Fibroblast of skin of right quadriceps (primary cell): ENCODE data around the gene STK32B.

Experiments used
- DNase-seq: peaks from one replicate; pipeline ENCODE4 v3.0.0-alpha.2; 2013

STK32B gene

DNA sequence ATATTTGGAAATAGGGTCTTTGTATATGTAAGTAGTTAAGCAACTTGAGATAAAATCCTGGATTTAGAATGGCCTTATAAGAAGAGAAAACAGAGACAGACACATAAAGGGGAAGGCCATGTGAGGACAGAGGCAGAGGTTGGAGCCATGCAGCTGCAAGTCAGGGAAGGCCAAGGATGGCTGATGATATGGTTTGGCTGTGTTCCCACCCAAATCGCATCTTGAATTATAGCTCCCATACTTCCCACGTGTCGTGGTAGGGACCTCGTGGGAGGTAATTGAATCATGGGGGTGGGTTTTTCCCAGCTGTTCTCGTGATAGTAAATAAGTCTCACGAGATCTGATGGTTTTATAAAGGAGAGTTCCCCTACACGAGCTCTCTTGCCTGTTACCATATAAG is 76.3 kb downstream of the STK32B start:
- peak; percentile 47 for DNase-seq

- no peak for DNase-seq
Measured at GRCh38 chr4:5128569-5128968, 77.3 kb downstream of the STK32B start.

DNA sequence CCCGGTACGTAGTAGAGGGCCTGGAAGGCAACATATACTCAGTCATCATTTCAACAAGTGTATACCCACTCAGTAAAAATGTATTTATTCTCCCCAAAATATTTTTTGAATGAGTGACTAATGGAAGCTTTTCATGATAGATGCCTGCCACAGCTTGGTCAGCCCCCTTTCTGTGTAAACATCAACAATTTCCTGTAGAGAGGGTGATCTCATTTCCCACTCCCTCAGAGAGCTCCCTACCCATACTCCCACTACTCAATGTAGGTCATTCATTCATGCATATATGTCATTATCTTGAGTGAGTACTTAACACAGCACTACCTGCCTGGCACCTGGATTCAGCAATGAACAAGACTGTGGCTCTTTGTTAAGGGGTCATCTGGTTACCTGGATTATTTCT is 81.9 kb downstream of the STK32B start:
- no peak for DNase-seq

DNA sequence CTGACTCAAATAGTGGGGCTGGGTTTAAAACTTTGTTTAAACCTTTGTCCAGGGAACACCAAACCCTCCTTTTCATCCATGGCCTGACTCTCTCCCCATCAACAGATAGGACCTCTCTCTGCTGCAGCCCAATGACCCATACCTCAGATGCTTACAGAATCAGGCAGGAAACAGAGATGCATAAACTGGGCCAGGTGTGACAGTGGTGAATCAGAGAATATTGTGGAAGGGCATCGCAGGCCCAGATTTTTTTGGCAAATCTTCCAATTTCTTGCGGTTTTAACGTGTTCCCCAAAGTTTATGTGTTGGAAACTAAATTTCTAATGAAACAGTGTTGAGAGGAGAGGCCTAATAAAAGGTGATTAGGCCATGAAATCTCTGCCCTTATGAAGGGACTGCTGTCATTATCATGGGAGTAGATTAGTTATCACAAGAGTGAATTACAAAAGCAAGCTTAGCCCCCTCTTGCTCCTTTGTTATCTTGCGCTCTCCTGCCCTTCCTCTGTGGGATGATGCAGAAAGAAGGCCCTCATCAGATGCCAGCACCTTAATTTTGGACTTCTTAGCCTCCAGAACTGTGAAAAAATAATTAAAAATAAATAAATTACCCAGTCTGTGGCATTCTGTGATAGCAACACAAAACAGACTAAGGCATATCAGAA is 82.8 kb downstream of the STK32B start:
- no peak for DNase-seq

GRCh38 chr4:5134620-5135019 is 83.3 kb downstream of the STK32B start:
- DNase-seq, result no peak

GRCh38 chr4:5137226-5137625 is 85.9 kb downstream of the STK32B start:
- no peak for DNase-seq

GRCh38 chr4:5137927-5138326 is 86.6 kb downstream of the STK32B start:
- DNase-seq, result peak; percentile 41

DNA sequence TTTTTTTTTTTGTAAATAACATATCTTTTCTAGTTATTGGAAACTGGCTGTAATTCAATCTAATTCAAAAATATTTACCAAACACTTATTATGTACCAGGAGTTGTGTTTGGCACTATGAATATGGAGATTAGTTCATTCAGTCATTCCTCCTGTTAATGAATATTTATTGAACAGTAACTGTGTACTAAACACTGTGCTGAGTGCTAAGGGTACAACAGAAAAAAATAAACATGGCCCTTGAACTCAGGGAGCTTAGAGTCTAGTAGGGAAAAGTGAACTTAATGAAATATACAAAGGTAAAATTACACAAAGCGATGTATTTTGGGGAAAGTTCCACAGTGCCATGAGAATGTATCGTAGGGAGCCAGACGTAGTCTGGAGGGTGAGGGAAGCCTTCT is 87.1 kb downstream of the STK32B start:
- no peak for DNase-seq

- no peak for DNase-seq
Measured at GRCh38 chr4:5139141-5139540, 87.9 kb downstream of the STK32B start.

DNA sequence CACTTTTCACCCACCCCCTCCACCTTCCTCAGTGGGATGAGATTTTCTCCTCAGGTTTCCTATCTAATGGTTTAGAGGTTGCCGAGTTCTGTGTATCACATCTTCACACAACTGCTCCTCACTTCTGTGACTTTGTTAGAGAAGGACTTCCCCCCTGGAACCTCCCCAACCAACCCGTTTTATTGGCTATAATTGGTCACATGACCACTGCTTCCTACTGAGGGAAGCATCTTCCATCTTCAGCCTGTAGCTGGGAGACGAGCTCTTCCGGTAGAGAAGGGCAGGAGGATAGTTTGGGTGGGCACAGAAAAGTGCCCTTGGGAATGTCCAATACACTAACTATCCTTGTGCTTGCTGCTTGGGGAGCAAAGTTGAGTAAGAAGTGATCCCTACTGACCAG is 90.5 kb downstream of the STK32B start:
- DNase-seq, result no peak

- DNase-seq, result peak; percentile 39
Measured at GRCh38 chr4:5142726-5143125, 91.4 kb downstream of the STK32B start.

DNA sequence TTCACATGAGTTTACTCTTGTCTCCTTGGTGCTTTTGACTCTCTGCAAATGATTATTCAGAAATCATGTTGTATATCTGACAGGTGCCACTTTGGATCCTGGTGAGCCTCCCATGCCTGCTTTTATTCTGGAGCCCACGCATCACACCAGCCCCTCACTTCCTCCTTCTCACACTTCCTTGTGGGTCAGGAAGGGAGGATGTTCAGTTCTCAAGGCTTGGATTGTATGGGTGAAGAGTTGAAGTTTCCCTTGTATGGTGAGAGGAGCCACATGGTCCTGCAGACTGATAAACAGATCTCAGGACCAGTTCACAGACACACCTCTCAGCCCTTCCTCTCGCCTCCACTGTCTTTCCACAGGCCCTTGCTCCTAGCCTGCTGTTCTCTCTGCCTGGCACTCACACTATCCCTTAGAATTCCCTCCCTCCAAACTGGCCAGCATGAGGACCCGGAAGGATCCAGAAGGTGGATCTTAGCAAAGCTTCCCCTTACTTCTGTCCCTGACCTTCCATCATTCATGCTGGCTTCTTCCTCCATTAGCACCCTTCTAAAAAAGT is 92.1 kb downstream of the STK32B start:
- no peak for DNase-seq

- DNase-seq, result no peak
Measured at GRCh38 chr4:5143940-5144339, 92.7 kb downstream of the STK32B start.

DNA sequence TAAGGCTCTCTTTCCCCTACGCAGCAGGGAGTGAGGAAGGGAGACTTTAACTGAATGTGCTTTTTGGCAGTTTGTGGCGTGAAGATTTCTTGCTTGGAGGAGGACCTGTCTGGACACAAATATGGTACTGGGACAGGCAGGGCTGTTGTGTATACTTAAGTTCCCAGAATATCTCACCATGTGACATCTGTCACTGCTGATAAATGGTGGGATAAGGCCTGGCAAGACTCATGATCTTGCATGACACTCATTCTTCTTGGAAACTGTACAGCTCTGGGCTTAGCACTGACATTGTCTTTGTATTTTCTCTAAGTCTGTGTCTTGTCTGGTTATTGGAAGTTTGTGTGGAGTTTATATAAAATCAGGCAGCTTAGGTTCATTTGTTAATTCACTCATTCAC is 93.1 kb downstream of the STK32B start:
- DNase-seq, result no peak

DNA sequence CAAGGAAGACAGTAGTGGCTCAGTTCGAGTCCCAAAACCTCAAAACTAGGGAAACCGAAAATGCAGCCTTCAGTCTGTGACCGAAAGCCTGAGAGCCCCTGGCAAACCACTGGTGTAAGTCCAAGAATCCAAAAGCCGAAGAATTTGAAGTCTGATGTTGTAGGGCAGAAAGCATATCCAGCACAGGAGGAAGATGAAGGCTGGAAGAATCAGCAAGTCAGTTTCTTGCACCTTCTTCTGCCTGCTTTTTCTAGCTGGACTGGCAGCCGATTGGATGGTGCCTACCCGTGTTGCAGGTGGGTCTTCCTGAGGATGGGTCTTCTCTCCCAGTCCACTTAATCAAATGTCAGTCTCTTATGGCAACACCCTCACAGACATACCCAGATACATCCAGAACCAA is 95.0 kb downstream of the STK32B start:
- DNase-seq, result no peak

DNA sequence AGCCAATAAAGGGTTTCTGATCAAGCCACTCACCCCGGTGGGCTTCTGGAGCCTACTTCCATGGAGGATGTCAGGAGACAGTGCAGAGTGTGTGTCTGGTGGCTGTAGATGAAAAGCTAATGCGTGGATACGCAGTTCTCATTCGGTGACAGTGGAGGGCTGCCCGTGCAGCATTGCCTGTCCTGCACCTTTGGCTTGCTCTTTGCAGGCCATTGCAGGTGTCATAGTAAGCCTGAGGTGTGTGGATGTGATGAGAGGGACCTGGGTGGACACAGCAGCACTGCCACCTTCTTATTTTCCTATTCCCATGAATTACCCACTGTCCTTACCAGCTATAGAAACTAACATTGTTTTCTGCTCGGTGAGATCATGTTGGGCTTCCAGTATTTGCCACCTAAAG is 101.2 kb downstream of the STK32B start:
- no peak for DNase-seq

GRCh38 chr4:5156682-5157081 is 105.4 kb downstream of the STK32B start:
- peak; percentile 62 for DNase-seq

GRCh38 chr4:5157791-5158770 is 106.8 kb downstream of the STK32B start:
- DNase-seq, result peak; percentile 30

- DNase-seq, result no peak
Measured at GRCh38 chr4:5158825-5159224, 107.5 kb downstream of the STK32B start.

GRCh38 chr4:5160668-5161067 is 109.4 kb downstream of the STK32B start:
- DNase-seq, result no peak

DNA sequence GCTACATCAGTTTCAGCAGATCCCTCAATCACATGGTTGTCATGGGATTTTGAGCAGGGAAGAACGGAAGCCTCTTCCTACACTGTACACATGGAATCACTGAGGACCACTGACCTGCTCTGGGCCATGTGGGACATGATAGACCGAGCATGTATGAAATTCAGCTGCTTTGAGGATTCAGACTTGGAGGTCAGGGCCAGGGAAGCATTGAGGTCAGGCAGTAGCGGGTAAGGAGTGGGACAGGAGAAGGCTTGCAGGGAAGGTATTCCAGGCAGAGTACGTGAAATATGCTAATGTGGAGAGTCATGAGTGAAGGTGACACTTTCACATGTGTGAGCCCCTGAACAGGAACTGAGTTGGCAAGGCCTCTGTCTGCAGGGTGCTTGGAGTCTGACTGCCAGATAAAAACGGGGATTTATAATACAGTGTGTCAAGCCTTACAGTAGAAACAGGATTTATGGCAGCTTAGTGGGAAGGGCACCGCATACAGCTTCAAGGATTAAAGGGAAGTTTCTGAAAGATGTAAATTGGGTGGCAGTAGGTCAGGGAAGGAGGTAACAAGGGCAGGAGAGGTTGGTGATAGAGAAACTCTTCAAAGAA is 111.7 kb downstream of the STK32B start:
- DNase-seq, result no peak

DNA sequence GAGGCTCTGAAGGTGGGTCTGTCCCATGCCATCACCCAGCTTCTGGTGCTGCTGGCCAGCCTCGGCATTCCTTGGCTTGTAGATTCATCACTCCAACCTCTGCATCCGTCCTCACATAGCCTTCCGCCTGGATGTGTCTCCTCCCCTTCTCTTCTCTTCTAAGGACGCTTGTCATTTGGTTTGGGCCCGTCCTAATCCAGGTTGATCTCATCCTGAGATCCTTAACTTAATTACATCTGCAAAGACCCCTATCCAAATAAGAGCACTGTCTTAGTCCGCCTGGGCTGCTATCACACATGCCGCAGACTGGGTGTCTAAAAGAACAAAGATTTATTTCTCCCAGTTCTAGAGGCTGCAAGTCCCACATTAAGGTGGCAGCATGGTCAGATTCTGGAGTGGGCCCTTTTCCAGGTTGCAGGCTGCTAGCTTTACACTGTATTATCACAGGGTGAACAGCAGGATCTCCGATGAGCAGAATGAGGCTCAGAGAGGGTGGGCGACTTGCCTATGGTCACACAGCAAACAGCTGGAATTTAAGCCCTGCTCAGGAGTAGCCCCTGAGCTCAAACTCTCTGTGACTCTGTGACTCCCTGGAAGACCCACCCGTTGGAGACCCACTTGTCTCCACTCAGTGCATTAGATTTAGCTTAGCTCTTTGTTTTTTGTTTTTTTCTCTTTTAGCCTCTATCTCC is 113.1 kb downstream of the STK32B start:
- no peak for DNase-seq
